K562 (cell line): Measurements from ENCODE around the gene GRIK2. TPM values are rescaled to one million over a fixed set of nuclear protein-coding genes. Genes with fewer than 3 reads are reported as not detected.

Source experiments
- ATAC-seq: fragments of 200-7000 bp; cut with Tn5 transposase; 3 replicates; pipeline ENCODE4 v1.9.1; 2020; ENCODE audit warnings: moderate library complexity
- BruUV-seq: library from RNA; stranded (reverse); fragments of 400-500 nt; replicated peaks from 2 replicates; lab custom pipeline; 2021; lab: Mats Ljungman, UMichigan
- CTCF ChIA-PET: fragments of 300-600 bp; formaldehyde crosslinking; extraction: SDS; loops from one replicate; lab custom pipeline; 2021; ENCODE audit warnings: low intra/inter-chr PET ratio; lab: Yijun Ruan, JAX
- POLR2A ChIA-PET: fragments of 300-600, 350-650 bp; sonication (Branson Sonifier 250); formaldehyde crosslinking; extraction: SDS; loops from one replicate; lab custom pipeline; 2021; ENCODE audit warnings: antibody characterized with exemption, inconsistent platforms; lab: Yijun Ruan, JAX
- DNase-seq, 4 experiments: peaks; one replicate each; pipeline versions ENCODE4 v3.0.0 to v3.0.0-alpha.2; 2011 to 2018; ENCODE audit warnings: low spot score in 3 of 4, mixed read lengths in 3 of 4; ENCODE audit errors: extremely low read depth in 1 of 4
- FAIRE-seq: peaks from 2 replicates; lab custom pipeline; 2011; peaks lifted over from hg19 to GRCh38; lab: Jason Lieb, UNC
- H2AFZ ChIP-seq: 2 replicates; pipeline ENCODE4 v1.6.0; 2011; ENCODE audit warnings: low read depth, low read length, control low read depth, inconsistent platforms
- H3K27ac ChIP-seq: fragments of 200-600 bp; 3 replicates; pipeline ENCODE4 v1.8.0; 2011; ENCODE audit warnings: low read depth, mild to moderate bottlenecking, control low read depth, inconsistent platforms, low read length, moderate library complexity, mixed read lengths; ENCODE audit errors: extremely low read depth
- H3K27me3 ChIP-seq, 2 experiments: fragments of 300-600 bp in 1 of 2; 2 replicates in 1 of 2; 3 replicates in 1 of 2; pipeline versions ENCODE4 v1.6.0 to v1.8.0; 2011; ENCODE audit warnings: inconsistent platforms in 2 of 2, low read length in 2 of 2, mild to moderate bottlenecking in 1 of 2, mixed read lengths in 1 of 2, moderate library complexity in 1 of 2; ENCODE audit not compliant: control insufficient read depth in 2 of 2, insufficient read depth in 2 of 2
- H3K36me3 ChIP-seq: fragments of 300-600 bp; 3 replicates; pipeline ENCODE4 v1.8.0; 2011; ENCODE audit warnings: mild to moderate bottlenecking, low read length, inconsistent platforms; ENCODE audit not compliant: control insufficient read depth, insufficient read depth
- H3K4me1 ChIP-seq, 2 experiments: fragments of 200-600 bp in 1 of 2; replicated peaks in 1 of 2; 2 replicates in 1 of 2; 3 replicates in 1 of 2; pipeline versions ENCODE4 v1.5.1 to v1.8.0; 2011; ENCODE audit warnings: inconsistent platforms in 2 of 2, low read length in 2 of 2, mild to moderate bottlenecking in 1 of 2, mixed read lengths in 1 of 2, moderate library complexity in 1 of 2; ENCODE audit not compliant: control insufficient read depth in 2 of 2, insufficient read depth in 2 of 2
- H3K4me2 ChIP-seq: 2 replicates; pipeline ENCODE4 v1.6.1; 2011; ENCODE audit warnings: low read length, control low read depth, inconsistent platforms, mixed read lengths; ENCODE audit not compliant: insufficient read depth
- H3K4me3 ChIP-seq: fragments of 200-600 bp; sonication (generic), shearing (Covaris generic); 2 replicates; pipeline ENCODE4 v1.5.1; 2016; ENCODE audit warnings: control low read depth, inconsistent platforms
- H3K79me2 ChIP-seq: fragments of 200-600 bp; 3 replicates; pipeline ENCODE4 v1.8.0; 2011; ENCODE audit warnings: low read length, inconsistent platforms; ENCODE audit not compliant: control insufficient read depth, insufficient read depth
- H3K9ac ChIP-seq, 2 experiments: 2 replicates each; pipeline versions ENCODE4 v1.6.0 to v1.6.1; 2011; ENCODE audit warnings: low read depth in 2 of 2, low read length in 2 of 2, control low read depth in 1 of 2, inconsistent platforms in 1 of 2, mild to moderate bottlenecking in 1 of 2, mixed read lengths in 1 of 2; ENCODE audit not compliant: insufficient read depth in 1 of 2
- H3K9me1 ChIP-seq: one replicate; pipeline ENCODE4 v1.6.0; 2011; ENCODE audit warnings: inconsistent platforms, mild to moderate bottlenecking, low read length, moderate library complexity; ENCODE audit not compliant: control insufficient read depth, insufficient read depth
- H3K9me3 ChIP-seq: replicated peaks from 2 replicates; pipeline ENCODE4 v1.5.1; 2011; ENCODE audit warnings: low read depth, low read length, inconsistent platforms; ENCODE audit not compliant: control insufficient read depth, insufficient read depth
- H4K20me1 ChIP-seq: replicated peaks from 2 replicates; pipeline ENCODE4 v1.6.1; 2011; ENCODE audit warnings: low read length, inconsistent platforms, mixed read lengths; ENCODE audit not compliant: control insufficient read depth, insufficient read depth
- CTBP1 ChIP-seq: fragments of 450-650 bp; IDR thresholded peaks from 2 replicates; pipeline ENCODE4 v1.6.1; 2016; ENCODE audit warnings: borderline replicate concordance
- HDAC2 ChIP-seq: fragments of 450-650 bp; IDR thresholded peaks from 2 replicates; pipeline ENCODE4 v1.6.1; 2016; ENCODE audit warnings: mild to moderate bottlenecking
- HDAC3 ChIP-seq: fragments of 450-650 bp; IDR thresholded peaks from 2 replicates; pipeline ENCODE4 v1.6.1; 2018; ENCODE audit warnings: borderline replicate concordance, mild to moderate bottlenecking, moderate library complexity; ENCODE audit not compliant: partially characterized antibody
- NBN ChIP-seq: fragments of 450-650 bp; IDR thresholded peaks from 2 replicates; pipeline ENCODE4 v1.6.1; 2016; ENCODE audit warnings: low read depth, mild to moderate bottlenecking
- NCOA6 ChIP-seq: fragments of 450-650 bp; IDR thresholded peaks from 2 replicates; pipeline ENCODE4 v1.6.1; 2017; ENCODE audit warnings: mild to moderate bottlenecking
- PCBP1 ChIP-seq: fragments of 200-400 bp; formaldehyde crosslinking; IDR thresholded peaks from 2 replicates; pipeline ENCODE4 v1.6.1; 2018; ENCODE audit warnings: mild to moderate bottlenecking, low read depth, low read length; ENCODE audit not compliant: poor library complexity, severe bottlenecking
- POLR2AphosphoS2 ChIP-seq: IDR thresholded peaks from 2 replicates; pipeline ENCODE4 v1.6.1; 2012; ENCODE audit warnings: low read length, improper control_type of control experiment
- RAD51 ChIP-seq: fragments of 450-650 bp; IDR thresholded peaks from 2 replicates; pipeline ENCODE4 v1.7.1; 2016; ENCODE audit warnings: low read depth, mild to moderate bottlenecking, borderline replicate concordance
- RBM25 ChIP-seq: fragments of 200-400 bp; formaldehyde crosslinking; IDR thresholded peaks from 2 replicates; pipeline ENCODE4 v1.6.1; 2018; ENCODE audit warnings: low read length, low read depth, moderate library complexity; ENCODE audit not compliant: severe bottlenecking
- TCF7 ChIP-seq: sonication (generic); IDR thresholded peaks from 2 replicates; pipeline ENCODE4 v1.6.1; 2016; ENCODE audit warnings: antibody characterized with exemption, borderline replicate concordance
- ZNF224 ChIP-seq: sonication (generic); formaldehyde crosslinking; IDR thresholded peaks from 2 replicates; pipeline ENCODE4 v1.8.0; 2022; ENCODE audit warnings: mild to moderate bottlenecking, missing genetic modification reagents
- WGBS: fragments of 100-300 bp; shearing (Covaris generic); methylation state at CpG from one replicate; pipeline ENCODE4 v1.1.6; 2016; ENCODE audit warnings: low coverage, mixed read lengths; ENCODE audit not compliant: insufficient coverage; ENCODE audit errors: missing lambda C conversion rate; 5-methylcytosine and 5-hydroxymethylcytosine counted together
- in situ Hi-C: fragments of 300-500 bp; cut with MboI; formaldehyde crosslinking; loops from 4 replicates; pipeline ENCODE4 v1.15.0; 2018; ENCODE audit warnings: inconsistent platforms, mixed read lengths
- intact Hi-C: fragments of 100-400 bp; cut with micrococcal nuclease; formaldehyde crosslinking; loops from 2 replicates; pipeline ENCODE4 v1.14.2; 2022
- polyA plus RNA-seq, 8 experiments: library from polyadenylated mRNA; depleted of rRNA in 4 of 8; stranded (reverse) in 5 of 8; unstranded in 3 of 8; fragments of >200 nt; fragmentation: Nextera tagmentation in 2 of 8; fragmentation: Illumina TruSeq in 1 of 8; extraction: Ambion mirVana in 2 of 8; extraction: Trizol in 1 of 8; gene quantifications; 2 replicates each; pipeline versions ENCODE4 v1.2.1 to v1.2.3, GENCODE V29; 2011 to 2014; ENCODE audit warnings: inconsistent platforms in 1 of 8, missing spikeins in 1 of 8
- total RNA-seq, 7 experiments: library from RNA; depleted of rRNA in 6 of 7; stranded (reverse); fragments of >200 nt in 6 of 7; fragmentation: Illumina TruSeq in 2 of 7; extraction: Trizol in 2 of 7; gene quantifications; 2 replicates each; pipeline versions ENCODE4 v1.2.1 to v1.2.3, GENCODE V29; 2011 to 2021; ENCODE audit warnings: low replicate concordance in 1 of 7
- TF ChIP-seq, protein P1 (sequence below): fragments of 450-650 bp; IDR thresholded peaks from 2 replicates; pipeline ENCODE4 v1.6.1; 2016; ENCODE audit warnings: mild to moderate bottlenecking

GRIK2 gene
- total and polyA plus RNA-seq, 9 of the 15 experiments (the other 6 are each of a cell fraction or from before 2014, with no cell fraction given) = not detected

DNA sequence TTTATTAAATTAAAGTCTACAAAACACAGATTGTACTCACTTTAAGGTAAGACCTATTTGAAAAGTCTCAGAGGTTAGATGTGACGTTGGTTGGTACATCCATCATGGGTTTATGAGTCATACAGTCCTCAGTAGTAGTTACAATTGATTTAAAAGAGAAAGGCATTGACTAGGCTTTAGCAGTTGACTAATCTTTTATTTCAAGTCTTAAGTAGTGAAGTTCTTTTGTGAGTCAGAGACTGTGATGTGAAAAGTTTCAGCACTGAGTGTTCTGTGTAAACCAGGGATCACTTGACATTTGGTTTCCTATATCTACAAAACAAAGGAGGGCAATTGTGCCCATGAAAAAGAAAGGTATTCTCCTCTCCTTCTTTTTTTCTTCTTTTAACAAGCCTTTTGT, 221.3 kb downstream of the GRIK2 start:
- no peak overlapping the region for H3K27ac ChIP-seq
- no peak overlapping the region for H3K4me2 ChIP-seq
- in situ Hi-C loops = no loop called here
- TF ChIP-seq NCOA6 (no peak), ZNF224 (CRISPR knock-in tag) (no peak), HDAC2 (no peak), PCBP1 (no peak), HDAC3 (no peak), NBN (no peak), POLR2AphosphoS2 (no peak), RAD51 (no peak), TCF7 (no peak), RBM25 (no peak), CTBP1 (no peak)
- TF ChIP-seq, protein P1, sequence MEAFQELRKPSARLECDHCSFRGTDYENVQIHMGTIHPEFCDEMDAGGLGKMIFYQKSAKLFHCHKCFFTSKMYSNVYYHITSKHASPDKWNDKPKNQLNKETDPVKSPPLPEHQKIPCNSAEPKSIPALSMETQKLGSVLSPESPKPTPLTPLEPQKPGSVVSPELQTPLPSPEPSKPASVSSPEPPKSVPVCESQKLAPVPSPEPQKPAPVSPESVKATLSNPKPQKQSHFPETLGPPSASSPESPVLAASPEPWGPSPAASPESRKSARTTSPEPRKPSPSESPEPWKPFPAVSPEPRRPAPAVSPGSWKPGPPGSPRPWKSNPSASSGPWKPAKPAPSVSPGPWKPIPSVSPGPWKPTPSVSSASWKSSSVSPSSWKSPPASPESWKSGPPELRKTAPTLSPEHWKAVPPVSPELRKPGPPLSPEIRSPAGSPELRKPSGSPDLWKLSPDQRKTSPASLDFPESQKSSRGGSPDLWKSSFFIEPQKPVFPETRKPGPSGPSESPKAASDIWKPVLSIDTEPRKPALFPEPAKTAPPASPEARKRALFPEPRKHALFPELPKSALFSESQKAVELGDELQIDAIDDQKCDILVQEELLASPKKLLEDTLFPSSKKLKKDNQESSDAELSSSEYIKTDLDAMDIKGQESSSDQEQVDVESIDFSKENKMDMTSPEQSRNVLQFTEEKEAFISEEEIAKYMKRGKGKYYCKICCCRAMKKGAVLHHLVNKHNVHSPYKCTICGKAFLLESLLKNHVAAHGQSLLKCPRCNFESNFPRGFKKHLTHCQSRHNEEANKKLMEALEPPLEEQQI = no peak
- TF ChIP-seq, all 486 proteins: peak for 0
- Histone ChIP-seq H3K36me3 (no peaks in the 10 kb centered on the region), H3K9me1 (no peaks in the 10 kb centered on the region), H3K4me1 (no peaks in the 10 kb centered on the region), H4K20me1 (no peaks in the 10 kb centered on the region), H3K27me3 (no peaks in the 10 kb centered on the region), H2AFZ (no peak overlapping the region), H3K79me2 (no peaks in the 10 kb centered on the region), H3K4me3 (no peak overlapping the region), H3K9me3 (no peaks in the 10 kb centered on the region), H3K9ac (no peak overlapping the region)
- DNase-seq = no peak
- ChIA-PET CTCF (no interaction called here), POLR2A (no interaction called here)
- 0% methylated on average over 1 of the region's 1 CpG for WGBS
- intact Hi-C loops = no loop called here
- FAIRE-seq = no peak
- BruUV-seq = no TSS peak
- no peak for ATAC-seq
